Measurements from ENCODE around the gene TTC17. TPM values are rescaled to one million over a fixed set of nuclear protein-coding genes. Genes with fewer than 3 reads are reported as not detected.

The TTC17 gene
- total RNA-seq, 4 donors from 2014 or later = 46.9 to 130 (median 78.1) TPM

DNA sequence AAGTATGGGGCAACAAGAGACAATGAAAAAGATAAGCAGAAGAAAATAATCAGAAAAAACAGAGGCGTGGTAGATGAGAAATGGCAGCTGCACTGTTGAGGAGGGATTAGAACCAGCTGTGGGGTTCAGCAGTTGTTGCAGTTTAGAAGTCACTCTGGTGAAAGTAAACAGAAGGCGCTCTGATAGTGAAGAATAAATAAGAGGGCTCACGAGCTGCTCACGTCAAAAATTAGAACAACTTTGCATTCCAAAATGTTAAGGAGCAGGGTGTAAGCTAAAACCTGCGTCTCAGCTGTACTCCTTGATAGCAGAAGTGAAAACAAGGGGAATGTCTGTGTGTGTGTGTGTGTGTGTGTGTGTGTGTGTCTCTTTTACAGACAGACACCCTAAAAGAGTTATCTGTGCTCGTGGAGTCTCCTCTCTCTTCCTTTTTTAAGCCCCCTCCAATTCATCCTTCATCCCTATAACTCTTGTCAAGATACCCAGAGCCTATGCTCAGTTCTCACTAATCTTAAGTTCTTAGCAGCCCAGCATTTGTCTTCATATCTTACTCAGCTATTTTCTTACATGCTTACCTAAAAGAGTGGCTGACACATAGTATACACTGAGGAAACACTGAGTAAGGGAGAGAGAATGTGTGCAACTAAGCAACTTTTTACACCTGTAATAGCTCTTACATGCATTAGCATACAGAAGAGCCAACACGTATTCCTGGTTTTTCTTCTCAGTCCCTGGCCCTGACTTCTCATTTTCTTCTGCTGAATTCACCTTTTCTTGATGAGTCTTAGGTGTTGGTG is 8.9 kb downstream of the TTC17 start:
- Histone ChIP-seq H3K9me3 (no peaks in the 10 kb centered on the region), H3K27me3 (no peaks in the 10 kb centered on the region), H3K36me3 (peaks cover 0 to 33% of the 10 kb centered on the region in 2 donors), H3K4me1 (peaks cover 3 to 41% (median 7%) of the 10 kb centered on the region in 3 donors), H3K27ac (no peak overlapping the region), H3K4me3 (no peak overlapping the region)
- TF ChIP-seq, protein P1, sequence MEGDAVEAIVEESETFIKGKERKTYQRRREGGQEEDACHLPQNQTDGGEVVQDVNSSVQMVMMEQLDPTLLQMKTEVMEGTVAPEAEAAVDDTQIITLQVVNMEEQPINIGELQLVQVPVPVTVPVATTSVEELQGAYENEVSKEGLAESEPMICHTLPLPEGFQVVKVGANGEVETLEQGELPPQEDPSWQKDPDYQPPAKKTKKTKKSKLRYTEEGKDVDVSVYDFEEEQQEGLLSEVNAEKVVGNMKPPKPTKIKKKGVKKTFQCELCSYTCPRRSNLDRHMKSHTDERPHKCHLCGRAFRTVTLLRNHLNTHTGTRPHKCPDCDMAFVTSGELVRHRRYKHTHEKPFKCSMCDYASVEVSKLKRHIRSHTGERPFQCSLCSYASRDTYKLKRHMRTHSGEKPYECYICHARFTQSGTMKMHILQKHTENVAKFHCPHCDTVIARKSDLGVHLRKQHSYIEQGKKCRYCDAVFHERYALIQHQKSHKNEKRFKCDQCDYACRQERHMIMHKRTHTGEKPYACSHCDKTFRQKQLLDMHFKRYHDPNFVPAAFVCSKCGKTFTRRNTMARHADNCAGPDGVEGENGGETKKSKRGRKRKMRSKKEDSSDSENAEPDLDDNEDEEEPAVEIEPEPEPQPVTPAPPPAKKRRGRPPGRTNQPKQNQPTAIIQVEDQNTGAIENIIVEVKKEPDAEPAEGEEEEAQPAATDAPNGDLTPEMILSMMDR (IDR thresholded peaks at IDR 0.05) = no peak
- TF ChIP-seq EP300 (IDR thresholded peaks at IDR 0.05) = no peak
- no peak for TF ChIP-seq POLR2AphosphoS5 (IDR thresholded peaks at IDR 0.05)
- no peak for TF ChIP-seq POLR2A (IDR thresholded peaks at IDR 0.05)
- WGBS, 2 donors (ENCODE audit: low coverage in 1 of 2) = 30 to 47% methylated on average over 6 to 7 of the region's 7 CpGs
- no peak for ATAC-seq

DNA sequence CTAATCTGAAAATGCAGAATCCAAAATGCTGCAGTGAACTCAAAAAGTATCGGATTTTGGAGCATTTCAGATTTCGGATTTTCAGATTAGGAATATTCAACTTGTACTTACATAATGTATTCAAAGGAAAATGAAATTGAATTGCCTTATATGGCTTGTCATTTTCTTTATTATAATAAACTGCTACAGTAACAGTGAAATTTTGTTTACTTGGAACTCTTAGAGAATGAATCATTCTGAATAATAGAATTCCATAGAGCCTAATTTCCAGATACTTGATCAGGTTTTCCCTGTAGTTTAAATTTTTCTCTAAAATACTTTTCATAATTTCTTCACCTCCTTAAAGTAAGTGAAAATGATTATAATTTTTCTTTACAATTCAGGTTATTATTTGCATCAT is 17.3 kb downstream of the TTC17 start:
- H3K4me3 ChIP-seq = no peak overlapping the region
- TF ChIP-seq EP300 (IDR thresholded peaks at IDR 0.05) (no peak), POLR2AphosphoS5 (IDR thresholded peaks at IDR 0.05) (no peak), POLR2A (IDR thresholded peaks at IDR 0.05) (no peak)
- TF ChIP-seq, protein P1 (IDR thresholded peaks at IDR 0.05) = no peak
- H3K27me3 ChIP-seq = no peaks in the 10 kb centered on the region
- no peak overlapping the region for H3K27ac ChIP-seq
- no peak for ATAC-seq
- H3K4me1 ChIP-seq = peaks cover 0 to 30% (median 0%) of the 10 kb centered on the region in 3 donors
- peaks cover 0 to 26% of the 10 kb centered on the region in 2 donors for H3K36me3 ChIP-seq
- H3K9me3 ChIP-seq = no peaks in the 10 kb centered on the region
- 92 to 100% methylated on average over 2 of the region's 2 CpGs for WGBS, 2 donors (ENCODE audit: low coverage in 1 of 2)

DNA sequence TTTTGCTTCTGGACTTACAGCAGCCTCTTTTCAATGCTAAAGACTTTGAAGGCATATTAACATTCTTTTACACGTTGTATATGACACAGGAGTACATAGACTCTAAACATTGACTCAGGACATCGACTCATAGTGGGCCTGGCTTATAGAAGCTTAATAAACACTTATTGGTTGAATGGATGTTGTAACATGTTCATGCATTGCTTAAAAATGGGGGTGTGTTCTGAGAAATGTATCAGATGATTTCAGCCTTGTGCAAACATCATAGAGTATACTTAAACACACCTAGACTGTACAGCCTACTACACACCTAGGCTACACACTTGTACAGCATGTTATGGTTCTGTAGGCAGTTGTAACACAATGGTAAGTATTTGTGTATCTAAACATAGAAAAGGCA is 17.9 kb downstream of the TTC17 start:
- peaks cover 0 to 30% (median 0%) of the 10 kb centered on the region in 3 donors for H3K4me1 ChIP-seq
- no peak for TF ChIP-seq POLR2AphosphoS5 (IDR thresholded peaks at IDR 0.05)
- no peak for TF ChIP-seq EP300 (IDR thresholded peaks at IDR 0.05)
- TF ChIP-seq POLR2A (IDR thresholded peaks at IDR 0.05) = no peak
- TF ChIP-seq, protein P1 (IDR thresholded peaks at IDR 0.05) = no peak
- no peaks in the 10 kb centered on the region for H3K9me3 ChIP-seq
- H3K27me3 ChIP-seq = no peaks in the 10 kb centered on the region
- 40 to 58% methylated on average over 2 of the region's 2 CpGs for WGBS, 2 donors (ENCODE audit: low coverage in 1 of 2)
- H3K4me3 ChIP-seq = no peak overlapping the region
- peaks cover 0 to 26% of the 10 kb centered on the region in 2 donors for H3K36me3 ChIP-seq
- ATAC-seq = no peak
- H3K27ac ChIP-seq = no peak overlapping the region

GRCh38 chr11:43377389-43377788 is 18.7 kb downstream of the TTC17 start:
- no peak for ATAC-seq
- no peaks in the 10 kb centered on the region for H3K9me3 ChIP-seq
- peaks cover 0 to 30% (median 0%) of the 10 kb centered on the region in 3 donors for H3K4me1 ChIP-seq
- no peaks in the 10 kb centered on the region for H3K27me3 ChIP-seq
- H3K36me3 ChIP-seq = peaks cover 0 to 23% of the 10 kb centered on the region in 2 donors
- H3K27ac ChIP-seq = no peak overlapping the region
- no peak overlapping the region for H3K4me3 ChIP-seq
- TF ChIP-seq, protein P1 (IDR thresholded peaks at IDR 0.05) = no peak
- TF ChIP-seq POLR2AphosphoS5 (IDR thresholded peaks at IDR 0.05) = no peak
- TF ChIP-seq POLR2A (IDR thresholded peaks at IDR 0.05) = no peak
- no peak for TF ChIP-seq EP300 (IDR thresholded peaks at IDR 0.05)

GRCh38 chr11:43378897-43379296 is 20.2 kb downstream of the TTC17 start:
- TF ChIP-seq POLR2A (IDR thresholded peaks at IDR 0.05) (no peak), POLR2AphosphoS5 (IDR thresholded peaks at IDR 0.05) (no peak), EP300 (IDR thresholded peaks at IDR 0.05) (no peak)
- TF ChIP-seq, protein P1 (IDR thresholded peaks at IDR 0.05) = no peak
- peaks cover 0 to 29% of the 10 kb centered on the region in 2 donors for H3K36me3 ChIP-seq
- no peaks in the 10 kb centered on the region for H3K9me3 ChIP-seq
- H3K27ac ChIP-seq = no peak overlapping the region
- ATAC-seq = no peak
- H3K27me3 ChIP-seq = no peaks in the 10 kb centered on the region
- WGBS, 2 donors (ENCODE audit: low coverage in 1 of 2) = 90 to 91% methylated on average over 2 to 3 of the region's 3 CpGs
- H3K4me3 ChIP-seq = no peak overlapping the region
- H3K4me1 ChIP-seq = peaks cover 0 to 30% (median 0%) of the 10 kb centered on the region in 3 donors
